Stimulated activated CD8-positive, alpha-beta memory T cell treated with anti-CD3 and anti-CD28 coated beads, Interleukin-2, amount 100 ng/mL, for 1 hour (primary cell): ENCODE data around the gene LEF1.

Experiments
- DNase-seq, 2 donors: peaks; one replicate each; pipeline ENCODE4 v3.0.0-alpha.2; 2020; ENCODE audit warnings: low read depth in 2 of 2

The LEF1 gene

GRCh38 chr4:108149588-108150380, 18.9 kb downstream of the LEF1 start:
- no peak for DNase-seq

- DNase-seq = no peak
Observed at GRCh38 chr4:108148316-108148715, 20.4 kb downstream of the LEF1 start.

GRCh38 chr4:108146819-108147218, 21.9 kb downstream of the LEF1 start:
- DNase-seq = no peak

- no peak for DNase-seq
Observed at GRCh38 chr4:108146336-108146735, 22.4 kb downstream of the LEF1 start.

GRCh38 chr4:108144451-108144850, 24.3 kb downstream of the LEF1 start:
- no peak for DNase-seq

GRCh38 chr4:108143515-108143914, 25.2 kb downstream of the LEF1 start:
- DNase-seq = no peak

GRCh38 chr4:108142870-108143269, 25.9 kb downstream of the LEF1 start:
- DNase-seq = no peak

- no peak for DNase-seq
Observed at GRCh38 chr4:108141213-108141950, 27.4 kb downstream of the LEF1 start.

GRCh38 chr4:108140328-108140727, 28.4 kb downstream of the LEF1 start:
- no peak for DNase-seq

GRCh38 chr4:108139089-108139488, 29.6 kb downstream of the LEF1 start:
- no peak for DNase-seq

GRCh38 chr4:108135549-108136209, 33.1 kb downstream of the LEF1 start:
- no peak for DNase-seq

- no peak for DNase-seq
Observed at GRCh38 chr4:108130955-108131354, 37.8 kb downstream of the LEF1 start.

- DNase-seq = no peak
Observed at GRCh38 chr4:108129196-108129595, 39.5 kb downstream of the LEF1 start.

GRCh38 chr4:108126806-108127205, 41.9 kb downstream of the LEF1 start:
- DNase-seq = no peak

- no peak for DNase-seq
Observed at GRCh38 chr4:108120789-108121188, 47.9 kb downstream of the LEF1 start.

- DNase-seq = no peak
Observed at GRCh38 chr4:108119199-108119800, 49.4 kb downstream of the LEF1 start.

GRCh38 chr4:108118505-108118904, 50.2 kb downstream of the LEF1 start:
- no peak for DNase-seq

GRCh38 chr4:108117418-108118182, 51.1 kb downstream of the LEF1 start:
- no peak for DNase-seq

- no peak for DNase-seq
Observed at GRCh38 chr4:108116423-108117168, 52.1 kb downstream of the LEF1 start.

- no peak for DNase-seq
Observed at GRCh38 chr4:108115168-108115526, 53.6 kb downstream of the LEF1 start.

GRCh38 chr4:108114503-108114902, 54.2 kb downstream of the LEF1 start:
- DNase-seq = no peak
